ENCODE data around the gene RBFOX1. TPM values are rescaled to one million over a fixed set of nuclear protein-coding genes. Genes with fewer than 3 reads are reported as not detected.

RBFOX1 gene
- total RNA-seq, 1 donor from 2014 or later = 0.84 TPM

- no peaks in the 10 kb centered on the region for H3K4me1 ChIP-seq (ENCODE audit: insufficient read depth, low read length)
- Mint-ChIP-seq H3K9me3 (ENCODE audit: unreplicated experiment) (no peaks in the 10 kb centered on the region), H3K36me3 (ENCODE audit: low read depth, unreplicated experiment) (no peaks in the 10 kb centered on the region), H3K4me3 (ENCODE audit: unreplicated experiment) (no peak overlapping the region), H3K27ac (ENCODE audit: unreplicated experiment) (no peak overlapping the region), H3K27me3 (ENCODE audit: low read depth, unreplicated experiment) (peaks cover 7% of the 10 kb centered on the region), H3K4me1 (ENCODE audit: low read depth, unreplicated experiment) (no peaks in the 10 kb centered on the region)
- FAIRE-seq = no peak
- H3K4me2 ChIP-seq (ENCODE audit: low read length) = no peak overlapping the region
- TF ChIP-seq EZH2 (IDR thresholded peaks at IDR 0.05; ENCODE audit: insufficient read depth, low read length) = no peak
- TF ChIP-seq CTCF (IDR thresholded peaks at IDR 0.05; ENCODE audit: insufficient read depth, low read depth, low read length) = no peak
- H3K79me2 ChIP-seq (ENCODE audit: insufficient read depth, low read length) = no peaks in the 10 kb centered on the region
- H2AFZ ChIP-seq (ENCODE audit: low read depth, low read length) = no peak overlapping the region
- H4K20me1 ChIP-seq (ENCODE audit: insufficient read depth, low read length) = no peaks in the 10 kb centered on the region
- peaks cover 3% of the 10 kb centered on the region for H3K9me3 ChIP-seq (ENCODE audit: insufficient read depth, low read depth, low read length)
- no peak overlapping the region for H3K9ac ChIP-seq (ENCODE audit: low read length)
- no peaks in the 10 kb centered on the region for H3K27me3 ChIP-seq (ENCODE audit: insufficient read depth, low read length)
- H3K36me3 ChIP-seq (ENCODE audit: insufficient read depth, low read length) = no peaks in the 10 kb centered on the region
- no peak overlapping the region for H3K27ac ChIP-seq (ENCODE audit: low read depth, low read length)
- no peak for DNase-seq (ENCODE audit: low read depth)
- H3K4me3 ChIP-seq (ENCODE audit: insufficient read depth, low read depth, low read length) = no peak overlapping the region
Observed at GRCh38 chr16:7471268-7471667, 138.6 kb downstream of the RBFOX1 start.

- no peak for TF ChIP-seq EZH2 (IDR thresholded peaks at IDR 0.05; ENCODE audit: insufficient read depth, low read length)
- no peak for TF ChIP-seq CTCF (IDR thresholded peaks at IDR 0.05; ENCODE audit: insufficient read depth, low read depth, low read length)
Observed at GRCh38 chr16:7482032-7482431, 149.4 kb downstream of the RBFOX1 start.

GRCh38 chr16:7482596-7483290 lies 150.1 kb downstream of the RBFOX1 start:
- FAIRE-seq (no peak), DNase-seq (ENCODE audit: low read depth) (no peak)
- Mint-ChIP-seq H3K36me3 (ENCODE audit: low read depth, unreplicated experiment) (no peaks in the 10 kb centered on the region), H3K4me3 (ENCODE audit: unreplicated experiment) (no peak overlapping the region), H3K9me3 (ENCODE audit: unreplicated experiment) (no peaks in the 10 kb centered on the region), H3K27ac (ENCODE audit: unreplicated experiment) (no peak overlapping the region), H3K4me1 (ENCODE audit: low read depth, unreplicated experiment) (no peaks in the 10 kb centered on the region), H3K27me3 (ENCODE audit: low read depth, unreplicated experiment) (peaks cover 6% of the 10 kb centered on the region)
- no peak overlapping the region for H2AFZ ChIP-seq (ENCODE audit: low read depth, low read length)
- no peak overlapping the region for H3K4me3 ChIP-seq (ENCODE audit: insufficient read depth, low read depth, low read length)
- no peaks in the 10 kb centered on the region for H3K4me1 ChIP-seq (ENCODE audit: insufficient read depth, low read length)
- H3K79me2 ChIP-seq (ENCODE audit: insufficient read depth, low read length) = no peaks in the 10 kb centered on the region
- no peak overlapping the region for H3K27ac ChIP-seq (ENCODE audit: low read depth, low read length)
- TF ChIP-seq EZH2 (IDR thresholded peaks at IDR 0.05; ENCODE audit: insufficient read depth, low read length) (no peak), CTCF (IDR thresholded peaks at IDR 0.05; ENCODE audit: insufficient read depth, low read depth, low read length) (no peak)
- H3K9ac ChIP-seq (ENCODE audit: low read length) = no peak overlapping the region
- H4K20me1 ChIP-seq (ENCODE audit: insufficient read depth, low read length) = no peaks in the 10 kb centered on the region
- H3K4me2 ChIP-seq (ENCODE audit: low read length) = no peak overlapping the region
- H3K27me3 ChIP-seq (ENCODE audit: insufficient read depth, low read length) = no peaks in the 10 kb centered on the region
- H3K36me3 ChIP-seq (ENCODE audit: insufficient read depth, low read length) = no peaks in the 10 kb centered on the region
- peaks cover 4% of the 10 kb centered on the region for H3K9me3 ChIP-seq (ENCODE audit: insufficient read depth, low read depth, low read length)

More at GRCh38 chr16:7482032-7482431, 149.4 kb downstream of the RBFOX1 start:
- Histone ChIP-seq H3K27me3 (ENCODE audit: insufficient read depth, low read length) (no peaks in the 10 kb centered on the region), H3K4me1 (ENCODE audit: insufficient read depth, low read length) (no peaks in the 10 kb centered on the region), H4K20me1 (ENCODE audit: insufficient read depth, low read length) (no peaks in the 10 kb centered on the region), H2AFZ (ENCODE audit: low read depth, low read length) (no peak overlapping the region), H3K4me3 (ENCODE audit: insufficient read depth, low read depth, low read length) (no peak overlapping the region), H3K9me3 (ENCODE audit: insufficient read depth, low read depth, low read length) (peaks cover under 1% of the 10 kb centered on the region), H3K36me3 (ENCODE audit: insufficient read depth, low read length) (no peaks in the 10 kb centered on the region), H3K9ac (ENCODE audit: low read length) (no peak overlapping the region), H3K79me2 (ENCODE audit: insufficient read depth, low read length) (no peaks in the 10 kb centered on the region), H3K27ac (ENCODE audit: low read depth, low read length) (no peak overlapping the region), H3K4me2 (ENCODE audit: low read length) (no peak overlapping the region)
- DNase-seq (ENCODE audit: low read depth) (no peak), FAIRE-seq (no peak)
- H3K27ac Mint-ChIP-seq (ENCODE audit: unreplicated experiment) = no peak overlapping the region
- no peaks in the 10 kb centered on the region for H3K36me3 Mint-ChIP-seq (ENCODE audit: low read depth, unreplicated experiment)
- peaks cover 6% of the 10 kb centered on the region for H3K27me3 Mint-ChIP-seq (ENCODE audit: low read depth, unreplicated experiment)
- no peaks in the 10 kb centered on the region for H3K9me3 Mint-ChIP-seq (ENCODE audit: unreplicated experiment)
- H3K4me3 Mint-ChIP-seq (ENCODE audit: unreplicated experiment) = no peak overlapping the region
- H3K4me1 Mint-ChIP-seq (ENCODE audit: low read depth, unreplicated experiment) = no peaks in the 10 kb centered on the region
